Gastrocnemius medialis (tissue), 4 donors: ENCODE data around the gene RGS11. TPM values are rescaled to one million over a fixed set of nuclear protein-coding genes. Genes with fewer than 3 reads are reported as not detected.

ENCODE experiments used
- ATAC-seq, 2 donors: fragments of 150-250 bp; one replicate each; pipeline ENCODE4 v1.9.1; 2016
- DNase-seq, 2 donors: peaks; one replicate each; pipeline ENCODE4 v3.0.0-alpha.2; 2019
- H3K27ac ChIP-seq, 4 donors: fragments of 200-600 bp; sonication (generic); 1 replicate in 1 of 4; 2 replicates in 3 of 4; pipeline ENCODE4 v1.5.1; 2016 to 2018; ENCODE audit warnings: mild to moderate bottlenecking in 2 of 4, moderate library complexity in 1 of 4
- H3K27me3 ChIP-seq, 3 donors: fragments of 200-600 bp; sonication (generic) in 2 of 3; 1 replicate in 1 of 3; 2 replicates in 2 of 3; pipeline versions ENCODE4 v1.5.1 to v1.6.0; 2016 to 2019; ENCODE audit warnings: mild to moderate bottlenecking in 1 of 3, moderate library complexity in 1 of 3
- H3K36me3 ChIP-seq, 2 donors: fragments of 200-600 bp; sonication (generic) in 1 of 2; one replicate each; pipeline ENCODE4 v1.5.1; 2017 to 2018
- H3K4me1 ChIP-seq, 2 donors: fragments of 200-600 bp; sonication (generic) in 1 of 2; one replicate each; pipeline ENCODE4 v1.5.1; 2016 to 2017; ENCODE audit warnings: mild to moderate bottlenecking in 2 of 2
- H3K4me3 ChIP-seq, 4 donors: fragments of 200-600 bp; sonication (generic) in 3 of 4; 1 replicate in 1 of 4; 2 replicates in 3 of 4; pipeline ENCODE4 v1.5.1; 2016 to 2019; ENCODE audit warnings: mild to moderate bottlenecking in 2 of 4
- H3K9me3 ChIP-seq, 3 donors: fragments of 200-600 bp; sonication (generic) in 2 of 3; 1 replicate in 1 of 3; 2 replicates in 2 of 3; pipeline ENCODE4 v1.5.1; 2016 to 2019
- CTCF ChIP-seq, 5 experiments: fragments of 450-650 bp in 3 of 5; fragments of 200-600 bp in 2 of 5; sonication (generic) in 2 of 5; IDR thresholded peaks in 4 of 5; conservative IDR thresholded peaks in 1 of 5; 1 replicate in 4 of 5; 2 replicates in 1 of 5; pipeline ENCODE4 v1.5.1; 2016 to 2019; ENCODE audit warnings: antibody characterized with exemption in 5 of 5, mild to moderate bottlenecking in 3 of 5, moderate library complexity in 3 of 5
- POLR2A ChIP-seq, 2 donors: fragments of 450-650 bp; IDR thresholded peaks; one replicate each; pipeline ENCODE4 v1.6.1; 2017; ENCODE audit warnings: antibody characterized with exemption in 2 of 2, mild to moderate bottlenecking in 2 of 2, moderate library complexity in 2 of 2
- in situ Hi-C, 4 donors: fragments of 200-750 bp; cut with MboI; loops; one replicate each; pipeline versions ENCODE4 v1.15.0 to v1.8.0; 2017; ENCODE audit warnings: low sequenced_read_pairs in 4 of 4
- intact Hi-C: fragments of 100-400 bp; cut with DNase I; formaldehyde crosslinking; loops from one replicate; pipeline ENCODE4 v1.15.1; 2023; ENCODE audit warnings: low total_unique reads
- total RNA-seq, 4 donors: library from RNA; depleted of rRNA; stranded (reverse); fragments of >200 nt; gene quantifications; one replicate each; pipeline versions ENCODE4 v1.1.0 to v1.2.3, GENCODE V29; 2016

Gene RGS11
- total RNA-seq, 4 donors from 2014 or later: 1.2 to 2.2 (median 1.6) TPM

- in situ Hi-C loops: no loop called here
- H3K4me1 ChIP-seq: no peaks in the 10 kb centered on the region
- ATAC-seq (no peak), DNase-seq (no peak)
- H3K27ac ChIP-seq: no peak overlapping the region
- TF ChIP-seq CTCF (IDR thresholded peaks at IDR 0.05 in 4 of 5, conservative IDR thresholded peaks at IDR 0.05 in 1 of 5) (no peak), POLR2A (IDR thresholded peaks at IDR 0.05) (no peak)
- H3K4me3 ChIP-seq: no peak overlapping the region
- no peaks in the 10 kb centered on the region for H3K27me3 ChIP-seq
- H3K9me3 ChIP-seq: no peaks in the 10 kb centered on the region
- H3K36me3 ChIP-seq: peaks cover 0 to 35% of the 10 kb centered on the region in 2 donors
- intact Hi-C loops: no loop called here
Observed at GRCh38 chr16:301235-301634, 25.5 kb upstream of the RGS11 start.

GRCh38 chr16:297832-298231 lies 22.1 kb upstream of the RGS11 start:
- no peak overlapping the region for H3K4me3 ChIP-seq
- in situ Hi-C loops (no loop called here), intact Hi-C loops (no loop called here)
- H3K9me3 ChIP-seq: no peaks in the 10 kb centered on the region
- H3K27me3 ChIP-seq: no peaks in the 10 kb centered on the region
- DNase-seq (no peak), ATAC-seq (no peak)
- H3K27ac ChIP-seq: no peak overlapping the region
- peaks cover 0 to 31% of the 10 kb centered on the region in 2 donors for H3K36me3 ChIP-seq
- TF ChIP-seq CTCF (IDR thresholded peaks at IDR 0.05 in 4 of 5, conservative IDR thresholded peaks at IDR 0.05 in 1 of 5): no peak
- TF ChIP-seq POLR2A (IDR thresholded peaks at IDR 0.05): no peak
- no peaks in the 10 kb centered on the region for H3K4me1 ChIP-seq

- no peak for TF ChIP-seq CTCF (IDR thresholded peaks at IDR 0.05 in 4 of 5, conservative IDR thresholded peaks at IDR 0.05 in 1 of 5)
- TF ChIP-seq POLR2A (IDR thresholded peaks at IDR 0.05): no peak
- Histone ChIP-seq H3K36me3 (peaks cover 0 to 37% of the 10 kb centered on the region in 2 donors), H3K27me3 (no peaks in the 10 kb centered on the region), H3K4me1 (no peaks in the 10 kb centered on the region), H3K4me3 (no peak overlapping the region), H3K27ac (no peak overlapping the region), H3K9me3 (no peaks in the 10 kb centered on the region)
- intact Hi-C loops (no loop called here), in situ Hi-C loops (no loop called here)
- DNase-seq (no peak), ATAC-seq (no peak)
Observed at GRCh38 chr16:296806-297510, 21.2 kb upstream of the RGS11 start.

GRCh38 chr16:296276-296675 lies 20.5 kb upstream of the RGS11 start:
- DNase-seq (no peak), ATAC-seq (no peak)
- Histone ChIP-seq H3K27me3 (no peaks in the 10 kb centered on the region), H3K9me3 (no peaks in the 10 kb centered on the region), H3K4me3 (no peak overlapping the region), H3K4me1 (no peaks in the 10 kb centered on the region), H3K36me3 (peaks cover 0 to 43% of the 10 kb centered on the region in 2 donors), H3K27ac (no peak overlapping the region)
- TF ChIP-seq POLR2A (IDR thresholded peaks at IDR 0.05) (no peak), CTCF (IDR thresholded peaks at IDR 0.05 in 4 of 5, conservative IDR thresholded peaks at IDR 0.05 in 1 of 5) (no peak)
- in situ Hi-C loops: no loop called here
- intact Hi-C loops: no loop called here
